GM21526 (cell line): ENCODE measurements around the gene LRP1.

ENCODE experiments used
- ATAC-seq: cut with Tn5 transposase; IDR thresholded peaks from one replicate; pipeline ENCODE4 v1.9.1; 2021; ENCODE audit warnings: moderate library complexity; ENCODE audit not compliant: unreplicated experiment, low FRiP score

Gene LRP1

DNA sequence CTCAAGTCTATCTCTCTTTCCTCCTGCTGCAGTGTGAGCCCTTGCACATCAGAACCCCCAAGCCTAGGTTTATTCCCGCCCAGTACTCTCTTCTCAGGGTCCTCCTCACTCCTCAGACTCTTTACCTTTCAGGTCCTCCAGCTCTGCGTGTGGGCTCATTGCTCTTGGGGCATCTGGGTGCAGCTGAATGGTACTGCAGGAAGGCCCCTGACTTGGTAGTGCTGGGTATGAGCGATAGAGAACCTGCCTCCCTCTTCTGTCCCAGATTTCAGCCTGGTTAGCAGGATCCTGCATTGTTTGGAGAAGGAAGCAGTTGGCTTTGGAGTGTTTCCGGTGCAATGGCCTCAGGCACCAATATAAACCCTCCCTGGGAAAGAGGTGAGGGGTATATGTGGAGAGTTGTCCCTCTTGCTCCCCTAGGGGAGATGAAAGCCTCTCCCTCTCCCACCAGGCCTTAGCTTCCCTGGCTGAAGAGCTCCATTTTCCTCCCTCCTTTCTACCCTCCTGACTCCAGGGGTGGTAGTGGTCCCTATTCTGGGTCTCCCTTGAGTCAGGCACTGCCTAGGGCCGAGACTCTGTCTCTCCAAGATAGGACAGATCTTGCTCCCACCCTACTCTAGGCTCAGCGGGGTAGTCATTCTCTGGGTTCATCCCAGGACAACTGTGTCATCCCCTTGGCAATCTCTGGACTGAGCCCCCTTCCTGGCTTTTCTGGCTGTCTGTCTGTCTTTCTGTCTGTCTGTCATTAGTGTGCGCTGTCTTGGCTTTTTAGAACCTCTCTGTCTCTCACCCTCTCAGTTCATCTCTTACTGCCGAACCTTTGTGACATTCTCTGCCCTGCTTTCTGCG lies 3.8 kb downstream of the LRP1 start:
- no peak for ATAC-seq

DNA sequence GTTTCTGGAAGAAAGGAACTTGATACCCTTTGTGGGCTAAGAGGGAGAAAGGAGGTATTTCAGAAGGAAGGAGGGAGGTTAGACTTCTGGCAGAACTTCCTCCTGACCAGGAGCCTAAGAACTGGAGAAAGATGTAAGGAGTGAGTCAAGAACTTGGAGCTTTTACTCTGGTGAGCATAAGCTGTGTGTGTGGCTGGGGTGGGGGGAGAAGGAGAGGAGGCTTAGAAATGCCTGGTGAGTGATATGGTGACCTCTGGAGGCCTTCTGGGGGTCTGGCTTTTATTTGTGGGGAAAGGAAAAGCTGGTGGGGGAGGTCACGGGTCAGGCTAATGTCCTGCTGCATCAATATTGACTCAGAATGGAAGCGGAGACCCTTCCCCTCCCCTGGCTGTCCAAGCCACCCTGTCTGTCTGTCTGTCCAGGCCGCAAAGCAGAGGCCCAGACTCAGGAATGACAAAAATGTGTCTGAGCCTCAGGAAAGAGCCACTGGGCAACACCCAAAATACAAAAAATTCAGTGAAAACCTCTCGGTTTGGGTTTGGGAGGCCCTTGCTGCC lies 4.8 kb downstream of the LRP1 start:
- no peak for ATAC-seq

DNA sequence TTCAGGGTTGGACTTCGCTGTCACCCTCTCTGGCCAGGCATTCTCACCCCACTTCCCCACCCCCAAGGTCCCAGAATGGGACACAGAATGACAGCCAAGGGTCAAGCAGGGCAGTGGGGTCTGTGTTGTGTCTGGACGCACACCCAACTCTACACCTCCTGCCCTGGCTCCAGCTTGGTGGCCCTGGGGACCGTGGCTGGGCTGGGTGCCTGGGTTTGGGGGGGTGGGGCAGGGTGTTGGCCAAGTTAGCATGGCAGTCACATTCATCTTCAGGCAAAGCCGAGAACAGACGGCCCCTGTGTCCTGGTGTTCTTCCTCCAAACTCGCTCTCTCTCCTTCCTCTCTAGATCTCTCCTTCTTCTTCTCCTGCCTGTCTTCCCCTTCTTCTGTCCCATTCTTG lies 5.6 kb downstream of the LRP1 start:
- no peak for ATAC-seq

DNA sequence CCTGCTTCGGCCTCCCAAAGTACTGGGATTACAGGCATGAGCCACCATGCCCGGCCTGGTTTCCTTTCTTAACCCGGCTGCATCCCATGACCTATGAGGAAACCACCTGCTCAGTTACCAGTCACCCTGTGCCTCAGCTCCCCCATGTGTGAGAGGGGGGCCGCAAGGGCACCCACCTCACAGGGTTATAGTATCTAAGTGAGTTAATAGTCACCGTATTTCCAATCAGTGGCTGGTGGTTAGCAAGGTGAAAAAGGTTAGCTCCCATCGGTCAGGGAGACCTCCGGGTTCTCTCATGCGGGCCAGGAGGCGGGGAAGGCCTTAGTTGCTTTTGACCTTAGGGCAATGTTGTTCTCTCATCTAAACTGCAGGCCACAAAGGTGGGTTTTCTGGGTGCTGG lies 6.7 kb downstream of the LRP1 start:
- no peak for ATAC-seq

DNA sequence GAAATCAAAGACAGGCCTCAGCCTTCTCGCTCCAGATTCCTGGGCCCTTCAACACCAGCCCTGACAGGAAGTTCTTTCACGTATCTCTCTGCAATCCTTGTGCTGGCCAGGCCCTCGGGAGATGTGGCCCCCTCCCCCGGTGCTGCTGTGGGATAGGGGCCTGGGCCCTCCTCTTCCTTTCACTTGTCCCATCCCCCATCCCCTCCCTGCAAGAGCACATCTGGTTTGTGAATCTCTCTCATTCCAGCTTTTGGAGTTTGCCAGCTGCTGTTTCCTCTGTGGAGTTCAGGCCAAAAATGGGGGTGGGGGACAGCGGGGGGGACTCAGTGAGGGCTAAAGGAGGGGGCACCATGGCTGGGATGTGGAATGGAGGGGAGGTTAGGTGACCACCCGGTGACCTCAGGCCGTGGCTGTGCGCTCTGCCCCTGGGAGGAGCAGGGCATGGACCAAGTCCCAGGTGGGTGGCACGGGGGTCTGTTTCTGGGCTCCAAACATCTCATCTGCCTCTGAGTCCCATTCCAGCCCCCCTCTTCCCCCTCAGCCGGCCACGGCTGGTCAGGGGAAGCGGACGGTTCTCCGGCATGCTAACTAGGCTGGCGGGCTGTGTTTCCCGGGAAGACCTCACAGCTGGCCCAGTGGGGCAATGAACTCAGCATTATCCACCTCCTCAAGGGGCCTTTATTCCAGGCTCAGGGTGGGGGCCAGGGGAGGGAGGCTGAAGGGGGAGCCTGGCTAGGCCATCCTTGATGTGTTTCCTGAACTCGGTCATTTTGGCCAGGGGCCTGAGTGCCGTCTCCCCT lies 7.4 kb downstream of the LRP1 start:
- ATAC-seq: no peak

DNA sequence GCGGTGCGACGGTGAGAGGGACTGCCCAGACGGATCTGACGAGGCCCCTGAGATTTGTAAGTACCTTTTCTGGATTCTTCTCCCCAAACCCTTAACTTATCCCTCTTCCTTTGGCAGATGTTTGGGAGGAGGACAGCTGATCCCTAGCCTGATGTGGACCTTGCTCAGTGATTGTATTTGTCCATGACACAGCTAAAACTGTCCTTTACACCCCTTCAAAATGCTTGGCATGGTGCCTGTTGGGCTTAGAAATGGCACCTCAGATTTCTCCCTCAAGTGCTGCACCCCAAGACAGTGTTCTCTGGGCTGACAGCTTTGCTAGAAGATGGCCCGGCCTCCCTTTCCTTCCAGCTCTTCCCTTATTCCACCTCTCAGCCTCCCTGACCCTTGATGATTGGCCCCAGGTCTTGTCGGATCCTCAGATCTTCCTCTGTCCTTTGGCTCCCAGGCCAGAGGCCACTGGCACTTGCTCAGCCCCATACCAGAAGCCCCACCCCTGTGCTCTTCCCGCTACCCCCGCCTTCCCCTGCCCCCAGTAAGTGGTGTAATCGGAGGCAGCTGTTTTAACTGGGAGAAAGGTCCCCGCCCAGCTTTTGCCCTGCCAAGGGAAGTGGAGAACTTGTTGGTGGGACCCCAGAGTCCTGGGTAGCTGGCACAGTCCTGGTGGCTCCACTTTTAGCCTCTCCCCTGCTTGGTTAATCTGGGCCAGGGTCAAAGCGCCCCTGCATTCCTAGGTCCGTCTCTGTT lies 10.4 kb downstream of the LRP1 start:
- no peak for ATAC-seq

DNA sequence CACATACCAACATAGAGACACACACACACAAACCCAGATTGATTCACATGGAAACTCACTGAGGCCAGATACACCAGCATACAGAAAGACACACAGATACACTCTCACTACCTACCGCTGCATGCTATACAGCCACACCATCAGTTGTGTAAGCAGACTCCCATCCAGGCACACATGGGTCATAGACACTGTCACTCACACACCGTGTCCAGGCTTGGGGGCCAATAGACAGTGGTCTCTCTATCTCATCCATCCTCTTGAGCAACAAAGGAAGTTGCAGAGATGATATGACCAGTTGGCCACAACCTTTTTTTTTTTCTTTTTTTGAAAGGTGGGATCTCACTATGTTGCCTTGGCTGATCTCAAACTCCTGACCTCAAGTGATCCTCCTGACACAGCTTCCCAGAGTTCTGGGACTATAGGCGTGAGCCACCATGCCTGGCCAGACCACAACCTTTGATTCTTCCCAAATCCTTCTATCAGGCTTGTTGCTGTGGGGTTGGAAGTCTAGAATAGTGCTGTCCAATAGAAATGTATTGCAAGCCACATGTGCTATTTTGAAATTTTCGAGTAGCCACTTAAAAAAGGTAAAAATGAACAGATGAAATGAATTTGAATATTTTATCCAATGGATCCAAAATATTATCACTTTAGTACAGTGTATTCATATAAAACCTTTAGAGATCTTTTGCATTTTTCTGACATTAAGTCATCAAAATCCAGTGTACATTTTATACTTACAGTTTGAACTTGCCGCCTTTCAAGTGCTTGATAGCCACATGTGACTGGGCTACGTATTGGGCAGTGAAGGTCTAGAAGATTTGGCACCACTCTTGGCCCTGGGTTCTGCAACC lies 11.7 kb downstream of the LRP1 start:
- no peak for ATAC-seq

DNA sequence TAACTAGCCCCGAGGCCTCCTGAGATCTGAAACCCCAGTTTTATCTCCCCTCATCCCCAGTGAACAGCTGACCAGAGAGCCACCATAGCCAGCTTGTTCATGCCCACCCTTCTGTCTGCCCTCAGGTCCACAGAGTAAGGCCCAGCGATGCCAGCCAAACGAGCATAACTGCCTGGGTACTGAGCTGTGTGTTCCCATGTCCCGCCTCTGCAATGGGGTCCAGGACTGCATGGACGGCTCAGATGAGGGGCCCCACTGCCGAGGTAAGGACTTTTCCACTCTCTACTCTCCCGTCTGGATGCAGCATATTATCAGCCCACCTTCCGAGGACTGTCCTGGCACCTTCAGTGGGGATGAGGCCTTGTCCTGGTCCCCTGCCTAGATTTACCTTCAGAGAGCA lies 13.0 kb downstream of the LRP1 start:
- ATAC-seq: no peak

DNA sequence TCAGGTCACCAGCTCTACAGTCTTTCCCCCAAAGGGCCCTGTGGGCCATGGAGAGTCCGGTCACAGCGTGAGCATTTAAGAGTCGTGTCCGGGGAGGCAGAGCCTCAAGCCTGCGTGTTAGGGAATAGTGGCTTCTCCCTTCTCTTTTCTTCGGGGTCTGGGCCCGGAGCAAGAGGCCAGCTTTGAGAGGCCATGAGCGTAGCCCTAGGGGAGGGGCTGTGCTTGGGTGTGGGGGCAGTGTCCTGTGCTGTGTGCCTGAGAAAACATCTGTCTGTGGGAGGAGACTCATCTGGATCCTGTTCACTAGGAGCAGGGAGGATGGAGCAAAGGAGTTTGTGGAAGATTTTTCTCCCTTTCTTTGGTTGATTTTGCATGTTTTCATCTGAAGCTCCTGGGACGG lies 13.8 kb downstream of the LRP1 start:
- ATAC-seq: no peak

DNA sequence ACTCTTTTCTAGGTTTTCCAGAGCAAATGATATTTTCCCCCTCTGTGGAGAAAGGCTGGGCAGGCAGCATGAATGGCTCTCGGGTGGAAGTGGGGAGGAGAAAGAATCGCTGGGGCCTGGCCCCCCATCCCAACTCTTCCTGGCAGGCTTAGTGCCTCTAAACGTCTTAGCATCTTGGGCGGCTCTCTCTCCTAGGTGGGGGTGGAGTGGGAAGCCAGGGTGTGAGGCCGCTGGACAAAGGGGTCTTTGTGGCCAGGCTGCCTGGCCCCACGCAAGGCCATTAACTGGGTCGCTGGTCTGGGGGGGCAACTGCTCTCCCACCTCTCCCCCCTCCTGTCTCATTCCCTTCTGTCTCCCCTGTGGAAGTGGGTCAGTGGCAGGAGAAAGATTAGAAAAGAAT lies 14.4 kb downstream of the LRP1 start:
- ATAC-seq: no peak

DNA sequence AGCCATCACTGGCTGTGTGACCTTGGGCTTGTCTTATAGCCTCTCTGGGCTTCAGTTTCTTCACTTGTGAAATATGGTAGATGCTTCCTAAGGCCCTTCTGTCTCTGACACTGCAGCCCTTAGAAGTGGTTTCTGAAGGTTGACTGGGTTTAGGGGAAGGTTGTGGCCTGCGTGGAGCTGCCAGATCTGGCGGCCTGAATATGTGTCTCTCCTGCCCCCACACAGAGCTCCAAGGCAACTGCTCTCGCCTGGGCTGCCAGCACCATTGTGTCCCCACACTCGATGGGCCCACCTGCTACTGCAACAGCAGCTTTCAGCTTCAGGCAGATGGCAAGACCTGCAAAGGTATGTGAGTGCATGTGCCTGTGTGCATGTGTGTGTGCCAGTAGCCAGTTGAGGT lies 15.2 kb downstream of the LRP1 start:
- ATAC-seq: no peak

DNA sequence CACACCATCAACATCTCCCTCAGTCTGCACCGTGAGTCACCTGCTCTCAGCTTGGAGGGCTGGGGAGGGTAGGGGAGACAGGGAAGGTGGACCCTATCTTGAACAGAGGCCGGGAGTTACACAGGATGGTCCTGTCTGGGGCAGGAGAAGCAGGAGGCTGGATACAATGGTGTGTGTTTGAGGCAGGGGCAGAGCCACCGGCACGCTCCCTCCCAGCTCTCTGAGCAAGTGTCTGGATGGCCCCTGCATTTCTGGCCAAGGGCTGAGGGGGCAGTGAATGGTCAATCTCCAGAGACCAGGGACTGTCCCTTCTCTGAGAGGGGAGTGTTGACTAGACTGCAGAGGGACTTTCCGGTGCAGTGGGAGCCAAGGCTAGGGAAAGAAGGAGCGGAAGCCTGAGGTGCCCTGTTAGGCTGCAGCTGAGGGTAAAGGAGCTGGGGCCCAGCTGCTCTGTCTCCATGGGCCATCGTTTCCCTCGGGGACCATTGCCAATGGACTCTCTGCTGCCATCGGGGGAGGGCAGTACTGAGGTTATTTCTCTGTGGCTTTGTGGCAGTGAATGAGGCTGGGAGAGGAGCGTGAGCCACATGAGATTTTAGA lies 17.3 kb downstream of the LRP1 start:
- ATAC-seq: no peak

DNA sequence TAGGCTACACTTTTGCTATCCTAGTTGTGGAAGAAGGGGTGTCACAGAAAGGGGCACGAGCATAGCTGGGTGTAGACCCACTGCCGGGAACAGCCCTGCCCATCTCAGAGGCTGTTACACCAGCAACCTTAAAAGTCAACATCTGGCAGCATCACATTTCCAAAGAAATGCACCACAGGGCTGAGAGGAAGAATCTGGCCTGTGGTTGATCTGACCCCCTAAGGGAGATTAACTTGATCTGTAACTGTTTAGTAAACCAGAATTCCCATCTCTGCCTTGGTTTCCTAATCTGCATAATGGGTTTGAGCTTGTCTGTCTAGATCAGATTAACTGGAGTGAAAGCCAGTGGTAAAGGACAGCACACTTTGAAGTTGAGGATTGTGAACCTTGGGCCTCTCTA lies 17.8 kb downstream of the LRP1 start:
- no peak for ATAC-seq

DNA sequence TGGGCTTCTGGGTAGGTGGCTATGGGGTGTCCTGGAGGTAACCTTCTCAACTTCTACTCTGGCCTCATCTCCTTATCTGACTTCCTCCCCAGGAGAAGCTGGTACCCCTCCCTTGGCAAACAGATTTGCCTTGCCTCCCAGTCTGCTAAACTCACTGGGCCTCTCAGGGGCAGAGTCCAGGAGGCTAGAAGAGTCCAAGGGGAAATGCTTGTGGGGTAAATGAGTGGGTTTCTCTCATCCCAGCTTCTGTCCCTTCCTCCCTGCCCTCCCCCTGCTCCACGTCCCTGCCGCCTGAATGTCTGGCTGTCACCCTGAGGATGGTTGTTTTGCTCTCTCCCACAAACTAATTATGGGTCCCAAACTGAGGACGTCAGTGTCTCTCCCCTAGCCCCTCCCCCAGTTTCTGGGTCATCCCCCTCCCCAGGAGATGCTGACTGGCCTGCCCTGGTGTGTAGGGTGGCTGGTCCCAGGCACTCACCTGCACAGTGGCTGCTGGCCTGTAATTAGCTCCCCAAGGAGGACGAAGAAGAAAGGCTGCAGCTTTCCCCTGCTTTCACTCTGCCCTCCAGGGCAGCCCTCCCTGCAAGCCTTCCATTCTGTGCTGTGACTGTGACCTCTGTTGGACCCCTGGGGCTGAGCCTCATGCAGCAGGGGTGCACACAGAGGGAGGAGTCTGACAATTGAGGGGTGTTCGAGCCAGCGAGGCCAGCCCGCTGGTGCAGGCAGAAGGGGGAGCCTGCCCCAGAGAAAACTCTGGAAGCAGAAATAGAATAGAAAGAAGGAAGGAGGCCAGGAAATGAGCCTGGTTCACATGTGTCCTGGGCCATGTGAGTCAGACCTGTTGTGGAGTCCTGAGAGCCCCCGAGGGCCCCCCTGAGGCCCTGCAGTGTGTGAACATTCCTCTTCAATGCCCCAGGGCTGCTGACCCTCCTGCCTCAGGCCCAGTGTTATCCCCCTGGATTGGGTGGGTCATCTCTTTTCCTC lies 19.0 kb downstream of the LRP1 start, which contains the start of gene LRP1-AS:
Gene LRP1-AS (minus strand): TSS at position 659 of the 984 bp plus-strand sequence.
- ATAC-seq: no peak

DNA sequence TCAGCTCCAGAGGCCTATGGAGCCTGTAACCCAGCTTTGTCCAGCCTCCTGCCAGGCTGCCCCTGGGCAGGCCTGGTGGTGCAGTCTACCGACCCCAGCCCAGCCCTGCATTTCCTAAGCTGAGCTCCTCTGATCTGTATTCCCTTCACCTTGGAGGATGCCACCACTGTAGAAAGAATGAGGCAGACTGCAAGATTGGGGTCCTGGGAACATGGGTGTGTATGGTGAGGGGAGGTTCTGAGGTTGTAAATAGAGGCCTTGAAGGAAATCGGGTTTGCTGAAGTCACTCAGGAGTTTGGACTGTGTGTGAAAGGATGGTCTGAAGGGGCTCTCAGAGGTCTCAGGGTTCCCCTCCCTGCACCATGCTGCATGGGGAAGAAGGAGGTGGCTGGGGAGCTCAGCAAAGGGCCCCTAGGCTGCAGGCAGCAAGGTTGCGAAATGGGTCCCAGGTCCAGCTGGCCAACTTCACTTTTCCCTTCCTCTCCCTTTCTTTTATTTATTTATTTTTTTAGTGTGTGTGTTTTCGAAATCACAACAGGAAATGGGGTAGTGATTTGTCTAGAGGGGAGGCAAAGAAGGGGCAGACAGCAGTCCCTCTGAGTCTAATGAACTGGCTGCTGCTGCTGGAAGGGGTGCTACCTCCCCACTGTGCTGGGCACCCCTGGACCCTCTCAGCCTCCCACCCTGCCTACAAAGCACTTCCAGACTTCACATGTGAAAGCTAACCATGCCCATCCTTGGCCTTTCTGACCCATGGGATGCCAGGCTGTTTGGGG lies 20.4 kb downstream of the LRP1 start:
- ATAC-seq: no peak

DNA sequence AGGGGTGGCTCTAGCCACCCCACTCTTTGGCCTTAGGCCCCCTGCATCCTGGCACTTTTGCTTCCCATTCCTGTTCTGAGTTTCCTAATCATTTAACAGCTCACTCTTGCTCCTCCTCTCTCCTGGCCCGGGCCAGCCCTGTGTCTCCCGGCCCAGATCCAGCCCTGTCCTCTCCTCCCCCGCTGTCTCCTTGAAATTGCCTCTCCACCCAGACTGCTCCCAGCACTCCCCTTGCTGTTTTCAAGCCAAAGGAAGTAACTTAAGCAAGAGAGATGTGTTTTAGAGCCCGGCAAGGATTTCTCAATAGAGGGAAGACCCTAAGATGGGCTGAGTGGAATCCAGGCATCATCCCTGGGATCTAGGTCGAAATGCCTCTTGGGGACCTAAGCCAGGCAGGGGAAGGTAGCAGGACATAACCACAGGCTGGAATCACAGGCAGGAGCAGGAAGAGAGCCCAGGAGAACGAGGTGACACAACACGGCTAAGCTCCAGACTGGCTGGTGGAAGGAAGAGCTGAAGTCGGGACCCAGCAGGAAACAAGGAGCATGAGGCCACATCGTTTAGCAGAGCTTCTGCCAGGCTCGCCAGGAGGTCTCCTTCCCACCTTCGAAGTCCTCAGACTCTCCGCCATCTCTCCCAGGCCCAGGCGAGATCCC lies 21.1 kb downstream of the LRP1 start:
- no peak for ATAC-seq

DNA sequence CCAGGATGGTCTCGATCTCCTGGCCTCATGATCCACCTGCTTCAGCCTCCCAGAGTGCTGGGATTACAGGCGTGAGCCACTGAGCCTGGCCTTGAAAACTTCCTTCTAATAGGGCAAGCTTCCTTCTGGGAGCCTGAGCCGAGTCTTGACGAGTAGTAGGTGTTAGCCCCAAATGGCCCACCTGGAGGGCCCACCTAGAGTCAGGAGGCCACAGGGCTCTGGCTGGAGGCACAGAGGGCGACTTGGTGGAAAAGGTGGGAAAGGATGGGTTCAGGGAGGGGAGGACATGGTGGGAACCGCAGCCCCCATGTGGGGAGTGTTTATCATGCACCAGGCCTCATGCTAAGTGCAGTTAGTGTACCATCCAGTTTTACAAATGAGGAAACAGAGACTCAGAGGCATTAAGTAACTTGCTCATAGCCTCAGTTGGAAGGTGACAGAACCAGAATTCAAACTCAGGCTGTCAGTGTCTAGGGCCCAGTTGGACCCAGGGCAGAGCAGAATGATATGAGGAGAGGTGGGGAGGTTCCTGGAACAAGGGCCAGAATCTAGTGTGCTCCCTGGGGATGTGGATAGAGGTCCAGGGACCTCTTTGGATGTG lies 22.2 kb downstream of the LRP1 start:
- ATAC-seq: no peak
